ENCODE data around the gene KCND2.

KCND2 gene

DNA sequence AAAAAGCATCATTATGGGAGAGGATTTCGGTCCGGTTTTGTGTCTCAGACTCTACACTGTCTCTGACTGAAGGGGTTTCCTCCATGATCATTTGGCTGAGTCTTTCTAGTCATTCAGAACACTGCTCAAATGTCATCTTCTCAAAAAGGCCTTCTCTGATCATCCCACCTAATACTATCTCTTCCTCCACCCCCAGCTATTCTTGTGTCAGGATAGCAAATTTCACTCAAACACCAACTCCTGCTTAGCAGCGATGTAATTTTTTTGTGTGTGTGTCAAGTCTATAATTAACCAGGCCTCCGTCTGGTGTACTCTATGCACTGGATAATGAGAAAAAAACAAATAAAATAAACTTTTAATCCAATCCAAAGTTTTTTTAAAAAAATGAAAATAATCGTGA is 200.4 kb downstream of the KCND2 start:
- in situ Hi-C loops (cut with MboI; ENCODE audit: low sequenced_read_pairs, unreplicated experiment) = no loop called here
- DNase-seq (ENCODE audit: low spot score) = no peak
- TF ChIP-seq, protein P1, sequence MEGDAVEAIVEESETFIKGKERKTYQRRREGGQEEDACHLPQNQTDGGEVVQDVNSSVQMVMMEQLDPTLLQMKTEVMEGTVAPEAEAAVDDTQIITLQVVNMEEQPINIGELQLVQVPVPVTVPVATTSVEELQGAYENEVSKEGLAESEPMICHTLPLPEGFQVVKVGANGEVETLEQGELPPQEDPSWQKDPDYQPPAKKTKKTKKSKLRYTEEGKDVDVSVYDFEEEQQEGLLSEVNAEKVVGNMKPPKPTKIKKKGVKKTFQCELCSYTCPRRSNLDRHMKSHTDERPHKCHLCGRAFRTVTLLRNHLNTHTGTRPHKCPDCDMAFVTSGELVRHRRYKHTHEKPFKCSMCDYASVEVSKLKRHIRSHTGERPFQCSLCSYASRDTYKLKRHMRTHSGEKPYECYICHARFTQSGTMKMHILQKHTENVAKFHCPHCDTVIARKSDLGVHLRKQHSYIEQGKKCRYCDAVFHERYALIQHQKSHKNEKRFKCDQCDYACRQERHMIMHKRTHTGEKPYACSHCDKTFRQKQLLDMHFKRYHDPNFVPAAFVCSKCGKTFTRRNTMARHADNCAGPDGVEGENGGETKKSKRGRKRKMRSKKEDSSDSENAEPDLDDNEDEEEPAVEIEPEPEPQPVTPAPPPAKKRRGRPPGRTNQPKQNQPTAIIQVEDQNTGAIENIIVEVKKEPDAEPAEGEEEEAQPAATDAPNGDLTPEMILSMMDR (IDR thresholded peaks at IDR 0.05; ENCODE audit: borderline replicate concordance, control extremely low read depth, extremely low read depth, insufficient read depth, missing control alignments) = no peak

DNA sequence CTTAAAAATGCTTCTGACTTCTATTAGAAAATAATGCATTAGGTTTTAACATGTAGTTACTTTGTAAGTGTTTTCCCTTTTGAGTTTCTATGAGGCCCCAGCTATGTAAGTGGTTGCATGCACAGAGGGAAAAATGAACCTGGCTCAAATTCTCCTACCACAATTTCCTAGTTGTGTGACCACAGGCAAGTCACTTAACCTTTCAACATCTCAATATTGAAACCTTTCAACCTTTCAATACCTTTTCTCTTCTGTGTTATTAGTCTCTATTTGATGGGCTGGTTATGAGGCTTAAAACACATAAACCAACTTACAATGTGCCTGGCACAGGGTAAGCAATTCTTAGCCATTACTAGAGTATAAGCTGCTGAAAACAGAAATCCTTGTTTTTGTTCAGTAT is 203.0 kb downstream of the KCND2 start:
- in situ Hi-C loops (cut with MboI; ENCODE audit: low sequenced_read_pairs, unreplicated experiment) = no loop called here
- TF ChIP-seq, protein P1 (IDR thresholded peaks at IDR 0.05; ENCODE audit: borderline replicate concordance, control extremely low read depth, extremely low read depth, insufficient read depth, missing control alignments) = no peak
- DNase-seq (ENCODE audit: low spot score) = no peak

DNA sequence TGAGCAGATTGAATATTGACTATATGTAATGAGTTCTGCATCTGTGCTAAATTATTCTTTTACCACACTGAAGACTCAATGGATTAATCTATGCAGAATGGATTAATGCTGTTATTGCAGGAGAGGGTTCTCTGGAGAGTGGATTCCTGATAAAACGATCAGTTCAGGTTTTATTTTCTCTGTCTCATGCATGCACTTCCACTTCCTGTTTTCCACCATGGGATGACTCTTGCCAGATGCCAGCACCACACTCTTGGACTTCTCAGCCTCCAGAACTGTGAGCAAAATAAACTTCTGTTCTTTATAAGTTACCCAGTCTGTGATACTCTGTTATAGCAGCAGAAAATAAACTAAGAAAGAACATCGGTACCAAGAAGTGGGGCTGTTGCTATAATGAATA is 207.5 kb downstream of the KCND2 start:
- in situ Hi-C loops (cut with MboI; ENCODE audit: low sequenced_read_pairs, unreplicated experiment) = no loop called here
- TF ChIP-seq, protein P1 (IDR thresholded peaks at IDR 0.05; ENCODE audit: borderline replicate concordance, control extremely low read depth, extremely low read depth, insufficient read depth, missing control alignments) = no peak
- DNase-seq (ENCODE audit: low spot score) = no peak

DNA sequence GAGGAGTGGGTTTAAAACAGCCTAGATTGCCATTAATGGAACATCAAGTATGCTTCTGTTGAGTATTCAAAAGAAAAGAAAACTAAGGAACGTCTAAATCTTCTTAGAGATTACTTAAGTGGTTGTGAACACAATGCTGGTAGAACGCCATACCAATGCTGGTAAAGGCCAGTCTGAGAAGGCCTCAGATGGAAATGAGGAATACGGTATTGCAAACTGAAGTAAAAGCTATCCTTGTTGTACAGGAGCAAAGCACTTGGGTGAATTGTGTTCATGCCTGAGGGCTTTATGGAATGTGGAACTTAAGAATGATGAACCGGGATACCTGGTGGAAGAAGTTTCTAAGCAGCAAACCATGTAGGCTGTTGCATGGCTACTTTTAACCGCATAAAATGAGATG is 208.0 kb downstream of the KCND2 start:
- no peak for DNase-seq (ENCODE audit: low spot score)
- TF ChIP-seq, protein P1 (IDR thresholded peaks at IDR 0.05; ENCODE audit: borderline replicate concordance, control extremely low read depth, extremely low read depth, insufficient read depth, missing control alignments) = no peak
- in situ Hi-C loops (cut with MboI; ENCODE audit: low sequenced_read_pairs, unreplicated experiment) = no loop called here

DNA sequence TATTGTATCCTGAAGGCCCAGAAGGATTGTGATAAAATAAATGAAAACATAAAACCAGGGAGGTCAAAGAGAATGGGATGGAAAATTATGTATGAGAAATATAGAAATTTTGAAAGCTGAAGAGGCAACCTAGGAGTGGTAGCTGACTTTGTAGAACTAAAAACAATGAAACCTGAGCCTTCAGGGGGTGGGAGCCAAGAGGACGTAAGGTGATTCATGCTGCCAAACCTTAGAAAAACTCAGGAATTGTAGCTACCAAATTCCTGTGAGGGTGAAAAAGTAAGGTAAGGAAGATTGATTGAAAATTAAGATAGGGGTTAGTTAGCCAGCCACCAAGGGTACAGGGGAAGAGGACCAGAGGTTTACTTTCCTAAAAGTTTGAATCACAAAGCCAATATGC is 213.2 kb downstream of the KCND2 start:
- TF ChIP-seq, protein P1 (IDR thresholded peaks at IDR 0.05; ENCODE audit: borderline replicate concordance, control extremely low read depth, extremely low read depth, insufficient read depth, missing control alignments) = no peak
- in situ Hi-C loops (cut with MboI; ENCODE audit: low sequenced_read_pairs, unreplicated experiment) = no loop called here
- no peak for DNase-seq (ENCODE audit: low spot score)

DNA sequence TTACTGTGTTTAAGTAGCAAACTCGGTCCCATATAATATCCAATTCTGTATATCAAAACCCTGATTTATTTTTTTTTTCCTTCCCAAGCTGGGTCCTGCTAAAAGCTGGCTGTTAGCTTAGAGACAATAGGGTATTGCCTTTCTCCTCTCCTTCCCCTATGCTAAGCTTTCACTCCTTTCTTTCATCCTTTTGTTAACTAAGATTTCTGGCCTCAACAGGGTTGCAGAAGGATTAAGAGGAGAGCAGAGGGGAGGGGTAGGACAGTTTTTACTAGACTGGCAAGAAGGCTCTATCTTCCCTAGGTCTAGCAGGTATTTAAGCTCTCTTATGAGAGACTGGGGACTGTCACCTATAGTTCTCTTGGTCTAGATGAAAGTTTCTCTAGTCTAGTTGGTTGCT is 229.2 kb downstream of the KCND2 start:
- TF ChIP-seq, protein P1 (IDR thresholded peaks at IDR 0.05; ENCODE audit: borderline replicate concordance, control extremely low read depth, extremely low read depth, insufficient read depth, missing control alignments) = no peak
- in situ Hi-C loops (cut with MboI; ENCODE audit: low sequenced_read_pairs, unreplicated experiment) = no loop called here
- DNase-seq (ENCODE audit: low spot score) = no peak

DNA sequence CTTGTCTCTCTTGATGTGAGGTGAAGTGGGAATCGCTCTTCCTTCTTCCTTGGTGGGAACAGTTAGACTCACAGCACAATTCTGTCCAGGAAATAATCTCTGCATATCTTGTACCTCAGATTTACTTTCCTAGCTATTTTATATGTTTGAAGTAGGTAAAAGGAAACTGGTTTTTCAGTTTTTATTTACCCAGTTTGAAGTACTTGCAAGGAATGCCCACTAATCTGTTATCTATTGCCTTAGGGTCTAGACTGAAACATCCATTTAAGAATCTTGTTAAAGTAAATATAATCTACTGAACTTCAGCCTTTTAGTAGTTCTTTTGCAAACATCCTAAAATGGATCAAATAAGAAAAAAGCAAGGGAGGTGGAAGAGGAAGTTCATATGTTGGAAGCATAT is 229.8 kb downstream of the KCND2 start:
- DNase-seq (ENCODE audit: low spot score) = no peak
- in situ Hi-C loops (cut with MboI; ENCODE audit: low sequenced_read_pairs, unreplicated experiment) = no loop called here
- TF ChIP-seq, protein P1 (IDR thresholded peaks at IDR 0.05; ENCODE audit: borderline replicate concordance, control extremely low read depth, extremely low read depth, insufficient read depth, missing control alignments) = no peak

All from GM13976 (cell line).